NOMO-1 (cell line): ENCODE results near the gene TSPAN15.
"Not testable (repeated sequence)": the region's sequence is repeated elsewhere in the genome, so short reads cannot be mapped to it uniquely, and the experiment has no call there.

Source experiments
- DNase-seq, 2 experiments: peaks; one replicate each; lab custom pipeline; 2025; ENCODE audit not compliant: unreplicated experiment in 2 of 2; lab: John Stamatoyannopoulos, UW

TSPAN15 gene

GRCh38 chr10:69443354-69443753 is 7.9 kb upstream of the TSPAN15 start:
- DNase-seq: no peak

GRCh38 chr10:69445041-69445440 is 6.2 kb upstream of the TSPAN15 start:
- DNase-seq: no peak

- no peak for DNase-seq
These were observed 5.0 kb upstream of the TSPAN15 start for GRCh38 chr10:69446229-69446628.

- DNase-seq: no peak
These were observed 4.6 kb upstream of the TSPAN15 start for GRCh38 chr10:69446650-69447151.

- peak in 1 of 2 experiments; percentile 13 for DNase-seq
These were observed 1.4 kb upstream of the TSPAN15 start for GRCh38 chr10:69449841-69450240.

GRCh38 chr10:69450395-69450794 is 870 bp upstream of the TSPAN15 start:
- DNase-seq: not testable (repeated sequence)

GRCh38 chr10:69451784-69452251 is 553 bp downstream of the TSPAN15 start:
- DNase-seq: no peak

GRCh38 chr10:69452676-69453415 is 1.6 kb downstream of the TSPAN15 start:
- no peak for DNase-seq

GRCh38 chr10:69453795-69454194 is 2.5 kb downstream of the TSPAN15 start:
- DNase-seq: no peak

- DNase-seq: no peak
These were observed 3.9 kb downstream of the TSPAN15 start for GRCh38 chr10:69455006-69455763.

- DNase-seq: no peak
These were observed 5.8 kb downstream of the TSPAN15 start for GRCh38 chr10:69456880-69457693.

GRCh38 chr10:69457771-69458237 is 6.5 kb downstream of the TSPAN15 start:
- no peak for DNase-seq

GRCh38 chr10:69458430-69459100 is 7.3 kb downstream of the TSPAN15 start:
- peak in 1 of 2 experiments; percentile 23 for DNase-seq

- DNase-seq: no peak
These were observed 8.0 kb downstream of the TSPAN15 start for GRCh38 chr10:69459101-69459790.

GRCh38 chr10:69459893-69460575 is 8.8 kb downstream of the TSPAN15 start:
- DNase-seq: no peak

GRCh38 chr10:69460576-69461242 is 9.4 kb downstream of the TSPAN15 start:
- DNase-seq: no peak

GRCh38 chr10:69461243-69462025 is 10.2 kb downstream of the TSPAN15 start:
- DNase-seq: no peak

- DNase-seq: no peak
These were observed 12.6 kb downstream of the TSPAN15 start for GRCh38 chr10:69463886-69464285.
